Muscle of leg (tissue), 11 donors: ENCODE measurements around the gene ANKRD33. TPM values are rescaled to one million over a fixed set of nuclear protein-coding genes. Genes with fewer than 3 reads are reported as not detected.

ENCODE experiments used
- DNase-seq: peaks from one replicate; pipeline ENCODE4 v3.0.0; 2013
- H3K27ac ChIP-seq: one replicate; pipeline ENCODE4 v1.5.1; 2013; ENCODE audit warnings: mild to moderate bottlenecking, low read length, control low read depth
- H3K27me3 ChIP-seq: one replicate; pipeline ENCODE4 v1.6.1; 2013; ENCODE audit warnings: low read length; ENCODE audit not compliant: control insufficient read depth, insufficient read depth
- H3K36me3 ChIP-seq: one replicate; pipeline ENCODE4 v1.6.1; 2013; ENCODE audit warnings: low read length; ENCODE audit not compliant: control insufficient read depth, insufficient read depth
- H3K4me1 ChIP-seq: one replicate; pipeline ENCODE4 v1.6.1; 2013; ENCODE audit warnings: low read length; ENCODE audit not compliant: control insufficient read depth, insufficient read depth
- H3K4me3 ChIP-seq: one replicate; pipeline ENCODE4 v1.5.1; 2013; ENCODE audit warnings: low read length, control low read depth
- H3K9me3 ChIP-seq: replicated peaks from 2 replicates; pipeline ENCODE4 v1.6.1; 2013; ENCODE audit warnings: low read depth, low read length; ENCODE audit not compliant: control insufficient read depth
- WGBS: methylation state at CpG from one replicate; pipeline ENCODE4 v1.1.5; 2013; ENCODE audit warnings: missing lambda C conversion rate; ENCODE audit not compliant: insufficient coverage; 5-methylcytosine and 5-hydroxymethylcytosine counted together
- polyA plus RNA-seq, 8 donors: library from polyadenylated mRNA; unstranded; fragments of 120-200 nt; gene quantifications; one replicate each; pipeline versions ENCODE4 v1.2.1 to v1.2.3, GENCODE V29; 2013; ENCODE audit warnings: inconsistent platforms in 1 of 8, low replicate concordance in 1 of 8; ENCODE audit not compliant: insufficient read length in 8 of 8, insufficient read depth in 1 of 8
- total RNA-seq: library from RNA; stranded (reverse); fragments of 120-200 nt; gene quantifications from one replicate; pipeline ENCODE4 v1.2.4, GENCODE V29; 2013

Gene ANKRD33
- total and polyA plus RNA-seq, 9 donors, result 0.04 to 0.18 (median 0.09) TPM; not detected in 3

DNA sequence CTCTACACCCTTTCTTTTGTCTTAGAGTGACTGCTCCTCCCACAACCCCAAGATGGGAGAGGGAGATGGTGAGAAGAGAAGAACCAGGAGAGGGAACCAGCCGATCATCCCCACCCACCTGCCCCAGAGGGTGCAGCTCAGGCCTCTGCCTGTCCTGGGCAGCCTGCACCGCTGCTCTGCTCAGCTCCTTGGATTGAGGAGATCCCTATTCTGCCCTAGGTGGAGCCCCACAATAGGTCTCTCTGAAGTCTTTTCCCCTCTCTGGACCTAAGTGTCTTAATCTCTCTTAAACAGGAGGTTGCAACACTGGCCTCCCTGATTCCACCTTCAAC is 2.2 kb downstream of the ANKRD33 start:
- no peak overlapping the region for H3K27ac ChIP-seq
- H3K9me3 ChIP-seq, result no peaks in the 10 kb centered on the region
- no peaks in the 10 kb centered on the region for H3K36me3 ChIP-seq
- WGBS, result 67% methylated on average over 1 of the region's 2 CpGs
- DNase-seq, result no peak
- H3K27me3 ChIP-seq, result peaks cover 3% of the 10 kb centered on the region
- peaks cover 24% of the 10 kb centered on the region for H3K4me1 ChIP-seq
- no peak overlapping the region for H3K4me3 ChIP-seq

DNA sequence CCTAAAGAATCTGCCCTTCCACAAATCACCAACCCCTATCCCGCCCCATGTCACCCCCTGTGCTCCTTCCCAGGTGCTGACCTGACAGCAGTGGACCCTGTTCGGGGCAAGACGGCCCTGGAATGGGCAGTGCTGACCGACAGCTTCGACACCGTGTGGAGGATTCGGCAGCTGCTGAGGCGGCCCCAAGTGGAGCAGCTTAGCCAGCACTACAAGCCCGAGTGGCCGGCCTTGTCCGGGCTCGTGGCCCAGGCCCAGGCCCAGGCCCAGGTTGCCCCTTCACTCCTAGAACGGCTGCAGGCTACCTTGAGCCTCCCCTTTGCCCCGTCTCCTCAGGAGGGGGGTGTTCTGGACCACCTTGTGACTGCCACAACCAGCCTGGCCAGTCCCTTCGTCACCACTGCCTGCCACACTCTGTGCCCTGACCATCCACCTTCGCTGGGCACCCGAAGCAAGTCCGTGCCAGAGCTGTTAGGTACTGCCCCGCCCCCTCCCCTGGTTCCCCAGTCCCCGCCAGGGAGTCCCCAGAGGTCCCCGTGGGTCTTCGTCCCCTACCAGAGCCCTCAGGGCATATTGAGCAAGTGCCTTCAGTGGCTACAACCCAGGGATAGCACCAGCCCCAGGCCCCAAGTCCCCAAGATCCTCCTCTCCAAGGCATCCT is 2.7 kb downstream of the ANKRD33 start:
- DNase-seq, result peak; percentile 5
- peaks cover 29% of the 10 kb centered on the region for H3K4me1 ChIP-seq
- WGBS, result 80% methylated on average over 21 of the region's 22 CpGs

DNA sequence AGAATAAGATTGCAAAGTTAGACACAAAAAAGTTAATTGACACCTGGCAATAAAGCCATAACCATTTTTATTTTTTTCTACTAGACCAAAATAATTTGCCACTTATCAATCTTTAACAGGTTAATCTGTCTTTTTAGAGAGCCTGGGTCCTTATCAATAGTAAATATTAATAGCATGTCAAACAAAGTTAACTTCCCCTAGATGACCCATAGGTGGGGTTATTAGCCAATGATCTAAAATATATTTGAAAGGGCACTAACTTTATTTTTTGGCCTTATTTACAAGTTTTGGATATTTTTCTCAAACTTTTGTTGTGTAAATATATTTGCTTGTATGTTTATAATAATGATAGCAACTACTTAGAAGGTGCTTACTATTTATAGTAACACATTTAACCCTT is 3.9 kb downstream of the ANKRD33 start:
- DNase-seq, result peak; percentile 52
- H3K36me3 ChIP-seq, result no peaks in the 10 kb centered on the region
- H3K4me1 ChIP-seq, result peaks cover 33% of the 10 kb centered on the region
- H3K9me3 ChIP-seq, result no peaks in the 10 kb centered on the region
- no peak overlapping the region for H3K27ac ChIP-seq
- peaks cover 3% of the 10 kb centered on the region for H3K27me3 ChIP-seq
- no peak overlapping the region for H3K4me3 ChIP-seq

More for the DNA sequence above, 2.7 kb downstream of the ANKRD33 start:
- no peaks in the 10 kb centered on the region for H3K9me3 ChIP-seq
- no peak overlapping the region for H3K4me3 ChIP-seq
- H3K27me3 ChIP-seq, result peaks cover 3% of the 10 kb centered on the region
- H3K27ac ChIP-seq, result no peak overlapping the region
- H3K36me3 ChIP-seq, result no peaks in the 10 kb centered on the region

- 100% methylated on average over 1 of the region's 6 CpGs for WGBS
- Histone ChIP-seq H3K4me1 (peaks cover 36% of the 10 kb centered on the region), H3K36me3 (no peaks in the 10 kb centered on the region), H3K27me3 (no peaks in the 10 kb centered on the region), H3K27ac (no peak overlapping the region), H3K4me3 (no peak overlapping the region), H3K9me3 (no peaks in the 10 kb centered on the region)
- DNase-seq, result no peak
These were observed 5.9 kb downstream of the ANKRD33 start for GRCh38 chr12:51893786-51894185.

DNA sequence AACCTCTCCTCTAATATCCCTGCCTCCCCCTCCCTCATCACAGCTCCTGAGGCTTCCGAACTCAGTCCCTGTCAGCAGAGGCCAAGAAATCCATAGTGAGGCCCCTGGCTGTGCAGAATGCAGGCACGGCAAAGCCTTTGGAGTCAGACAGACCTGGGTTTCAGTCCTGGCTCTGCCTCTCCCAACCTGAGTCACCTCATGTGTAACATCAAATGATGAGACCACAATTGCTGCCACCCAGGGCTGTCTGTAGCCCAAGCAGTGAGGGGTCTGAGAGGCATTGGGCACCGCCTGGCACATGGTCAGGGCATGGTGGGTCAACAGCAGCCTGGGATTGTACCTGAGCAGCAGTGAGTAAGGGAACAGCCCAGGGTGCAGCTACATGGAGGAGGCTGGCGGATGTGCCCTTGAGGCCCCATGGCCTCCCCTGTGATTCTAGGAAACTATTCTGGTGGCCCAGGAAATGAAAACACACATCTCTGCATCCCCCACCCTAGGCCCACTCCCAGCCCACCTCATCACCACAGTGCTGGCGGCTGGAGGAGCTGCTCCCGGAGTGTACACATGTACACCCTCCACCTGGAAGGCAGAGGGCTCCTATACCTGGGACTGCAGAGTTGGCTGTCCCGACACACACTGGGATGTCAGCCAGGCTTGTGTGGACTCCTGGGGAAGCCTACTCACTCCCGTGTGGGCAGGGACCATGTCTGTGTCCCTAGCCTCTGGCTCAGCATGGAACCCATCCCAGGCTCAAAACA is 7.7 kb downstream of the ANKRD33 start:
- Histone ChIP-seq H3K9me3 (no peaks in the 10 kb centered on the region), H3K27me3 (no peaks in the 10 kb centered on the region), H3K4me1 (peaks cover 30% of the 10 kb centered on the region), H3K4me3 (no peak overlapping the region), H3K36me3 (no peaks in the 10 kb centered on the region), H3K27ac (no peak overlapping the region)
- DNase-seq, result no peak
- WGBS, result 76% methylated on average over 8 of the region's 8 CpGs

DNA sequence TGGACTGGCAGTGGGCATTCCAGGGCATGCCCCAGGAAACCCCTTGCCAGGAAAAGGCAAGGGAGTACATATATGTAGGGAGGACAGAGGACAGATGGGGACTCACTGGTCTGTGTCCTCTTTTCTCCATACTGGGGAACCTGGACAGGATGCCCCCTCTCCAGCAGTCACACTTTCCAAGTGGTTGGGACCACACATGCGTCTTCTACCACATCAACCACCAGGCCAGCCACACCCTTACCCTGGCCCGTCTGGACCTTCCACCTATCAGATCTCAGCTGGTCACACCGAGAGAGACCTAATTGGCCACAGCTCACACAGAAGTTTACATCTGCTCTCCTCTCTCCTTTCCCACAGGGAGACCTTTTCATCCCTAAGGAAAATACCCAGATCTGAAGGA is 8.3 kb downstream of the ANKRD33 start:
- no peak overlapping the region for H3K27ac ChIP-seq
- DNase-seq, result no peak
- WGBS, result 67% methylated on average over 3 of the region's 3 CpGs
- H3K9me3 ChIP-seq, result no peaks in the 10 kb centered on the region
- H3K27me3 ChIP-seq, result peaks cover 2% of the 10 kb centered on the region
- H3K4me3 ChIP-seq, result no peak overlapping the region
- no peaks in the 10 kb centered on the region for H3K36me3 ChIP-seq
- peaks cover 30% of the 10 kb centered on the region for H3K4me1 ChIP-seq

DNA sequence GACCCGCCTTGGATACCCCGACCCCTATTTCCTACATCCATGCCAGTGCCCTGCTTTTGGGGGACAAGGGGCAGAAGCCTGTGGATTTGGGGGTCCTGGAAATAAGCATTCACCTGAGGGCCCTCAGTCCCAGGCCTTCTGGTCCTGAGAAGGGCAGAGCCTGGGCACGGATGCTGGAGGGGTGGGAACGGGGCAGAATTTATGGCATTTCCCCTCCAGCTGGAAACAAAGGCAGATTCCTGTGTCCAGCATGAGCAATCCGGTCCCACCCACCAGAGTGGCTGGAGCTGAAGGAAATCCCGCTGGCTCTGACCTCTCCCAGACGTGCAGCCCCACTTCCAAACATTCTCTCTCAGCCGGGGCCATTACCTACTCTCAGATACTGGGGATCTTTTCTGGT is 9.3 kb downstream of the ANKRD33 start:
- H3K9me3 ChIP-seq, result no peaks in the 10 kb centered on the region
- H3K27ac ChIP-seq, result peak overlapping the region; percentile 5
- no peak overlapping the region for H3K4me3 ChIP-seq
- H3K36me3 ChIP-seq, result no peaks in the 10 kb centered on the region
- DNase-seq, result peak; percentile 49
- WGBS, result 47% methylated on average over 6 of the region's 8 CpGs
- peaks cover 30% of the 10 kb centered on the region for H3K4me1 ChIP-seq
- H3K27me3 ChIP-seq, result peaks cover 2% of the 10 kb centered on the region

DNA sequence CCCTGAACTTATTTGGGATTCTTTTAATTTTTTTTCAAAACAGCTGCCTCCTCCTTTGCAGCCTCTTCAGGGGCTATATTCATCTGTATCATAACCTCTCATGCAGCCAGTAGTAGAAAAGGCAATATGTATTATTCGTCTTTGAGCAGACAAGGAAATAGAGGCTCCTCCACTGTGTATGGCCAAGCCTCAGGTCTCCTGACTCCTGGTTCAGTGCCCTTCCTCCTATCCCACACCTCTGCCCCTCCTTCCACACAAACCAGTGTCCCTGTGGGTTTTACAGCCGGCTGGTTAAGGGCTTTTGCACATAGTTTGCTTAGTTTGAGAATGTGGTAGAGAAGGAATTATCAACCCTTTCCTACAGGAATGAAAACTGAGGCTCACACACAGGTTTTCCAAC is 10.6 kb downstream of the ANKRD33 start:
- Histone ChIP-seq H3K36me3 (no peaks in the 10 kb centered on the region), H3K4me3 (no peak overlapping the region), H3K27ac (no peak overlapping the region), H3K9me3 (no peaks in the 10 kb centered on the region), H3K27me3 (peaks cover 2% of the 10 kb centered on the region), H3K4me1 (peaks cover 30% of the 10 kb centered on the region)
- no CpG with 5 or more reads among the region's 2 CpGs for WGBS
- no peak for DNase-seq

DNA sequence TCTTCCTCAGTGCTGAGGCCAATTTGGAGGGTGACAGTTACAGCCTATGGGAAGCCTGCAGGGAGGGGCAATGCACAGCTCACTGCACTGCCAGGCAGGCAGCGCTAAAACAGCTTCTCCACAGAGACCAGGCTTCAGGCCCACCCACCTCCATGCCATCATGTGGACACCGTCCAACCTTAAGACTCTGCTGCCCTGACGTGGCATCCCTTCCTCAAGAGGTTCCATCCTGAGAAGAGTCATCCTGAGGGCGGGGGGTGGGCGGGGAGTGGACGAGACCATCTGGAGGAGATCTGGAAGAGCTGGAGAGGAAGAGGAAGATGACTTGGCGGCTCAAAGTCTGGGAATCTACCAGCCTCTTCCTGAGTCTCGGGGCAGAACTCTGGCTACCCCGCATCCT is 11.0 kb downstream of the ANKRD33 start:
- Histone ChIP-seq H3K4me3 (no peak overlapping the region), H3K27ac (no peak overlapping the region), H3K36me3 (no peaks in the 10 kb centered on the region), H3K4me1 (peaks cover 30% of the 10 kb centered on the region), H3K9me3 (no peaks in the 10 kb centered on the region), H3K27me3 (peaks cover 2% of the 10 kb centered on the region)
- DNase-seq, result no peak
- 43% methylated on average over 5 of the region's 9 CpGs for WGBS

GRCh38 chr12:51900323-51900889 is 12.5 kb downstream of the ANKRD33 start:
- H3K27me3 ChIP-seq, result peaks cover 2% of the 10 kb centered on the region
- 97% methylated on average over 43 of the region's 43 CpGs for WGBS
- peaks cover 33% of the 10 kb centered on the region for H3K4me1 ChIP-seq
- H3K36me3 ChIP-seq, result no peaks in the 10 kb centered on the region
- H3K4me3 ChIP-seq, result no peak overlapping the region
- no peak overlapping the region for H3K27ac ChIP-seq
- no peaks in the 10 kb centered on the region for H3K9me3 ChIP-seq
- DNase-seq, result no peak
